GM19372 (cell line): ENCODE data around the gene LRBA.

Experiments
- ATAC-seq: cut with Tn5 transposase; IDR thresholded peaks from one replicate; pipeline ENCODE4 v1.9.1; 2021; ENCODE audit warnings: mild to moderate bottlenecking, low read depth, moderate library complexity; ENCODE audit not compliant: unreplicated experiment

Gene LRBA

GRCh38 chr4:150624055-150624454, 391.0 kb downstream of the LRBA start:
- no peak for ATAC-seq

DNA sequence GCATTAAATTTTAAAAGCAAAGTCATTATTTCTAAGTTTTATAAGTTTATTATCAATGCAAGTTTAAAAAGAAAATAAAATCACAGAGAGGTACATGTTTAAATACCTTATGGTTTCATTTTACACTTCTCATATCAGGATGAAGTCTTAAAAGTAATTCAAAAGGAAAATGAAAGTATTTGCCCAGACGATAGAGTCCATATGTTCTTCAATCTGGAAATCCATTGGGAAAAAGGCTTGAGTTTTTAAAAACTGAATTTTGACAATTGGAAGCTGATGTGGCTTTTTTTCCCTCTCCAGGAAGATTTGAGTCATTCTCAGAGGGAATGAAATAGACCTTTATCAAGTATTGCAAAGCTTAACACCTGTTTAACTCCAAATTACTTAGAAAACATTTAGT, 396.0 kb downstream of the LRBA start:
- no peak for ATAC-seq

DNA sequence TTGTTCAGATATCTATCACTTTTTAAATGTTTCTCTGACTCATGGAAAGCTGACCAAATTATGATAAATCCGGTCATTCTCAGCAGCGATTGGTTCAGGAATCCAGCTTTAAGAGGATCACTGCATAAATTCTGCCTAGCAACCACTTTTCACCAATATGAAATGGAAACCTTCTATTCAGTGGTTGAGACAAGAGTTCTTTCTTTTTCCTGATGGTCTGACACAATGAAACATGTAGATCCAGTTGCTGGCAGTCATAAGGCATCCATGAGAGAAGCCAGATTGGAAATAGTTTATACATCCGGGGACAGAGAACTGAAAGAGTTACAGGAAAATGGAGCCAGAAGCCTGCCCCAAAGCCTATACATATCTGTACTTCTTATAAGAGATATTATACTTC, 406.0 kb downstream of the LRBA start:
- ATAC-seq = no peak

DNA sequence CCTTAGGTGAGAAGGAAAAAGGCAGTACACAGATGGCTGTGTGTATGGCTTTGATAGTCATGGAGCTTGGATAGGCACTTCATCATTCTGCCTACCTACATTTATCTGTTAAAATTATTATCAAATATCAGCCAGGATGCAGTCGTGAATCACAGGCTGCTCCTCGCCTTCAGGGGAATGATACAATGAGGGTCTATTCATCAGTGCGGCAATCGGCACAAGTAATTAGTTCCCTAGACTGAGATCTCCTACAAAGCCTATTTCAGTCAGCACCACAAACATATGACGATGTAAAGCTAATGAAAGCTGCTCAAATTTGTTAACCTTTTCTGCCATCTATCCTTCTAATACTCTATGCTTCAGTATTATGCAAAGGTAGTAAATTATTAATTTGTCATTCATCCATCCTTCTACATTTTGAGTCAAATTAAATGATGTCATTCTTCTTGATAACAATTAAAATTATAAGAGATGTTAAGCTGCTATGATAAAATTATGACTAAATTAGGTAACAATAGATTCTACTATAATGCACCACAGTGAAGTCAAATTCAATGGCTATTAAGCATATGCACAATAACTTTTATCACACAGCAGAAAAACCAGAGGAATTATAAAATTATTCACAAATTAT, 414.2 kb downstream of the LRBA start:
- ATAC-seq = no peak

DNA sequence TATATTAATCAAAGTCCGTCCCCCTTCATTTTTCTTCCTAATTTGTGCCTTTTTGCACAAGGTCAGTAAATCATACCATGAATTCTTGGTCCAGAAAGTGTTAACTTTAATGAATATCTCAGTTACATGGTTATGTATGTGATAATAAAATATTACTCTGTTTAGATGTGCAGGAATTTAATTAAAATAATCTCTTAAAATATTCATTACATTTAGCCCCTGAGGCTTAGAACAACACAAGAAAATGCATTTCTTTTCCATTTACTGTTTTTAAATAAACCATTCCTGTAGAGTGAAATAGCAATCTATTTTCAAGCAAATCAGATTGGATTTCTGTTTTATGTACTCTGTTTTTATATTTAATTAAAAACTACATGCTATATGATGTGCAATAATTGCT, 415.5 kb downstream of the LRBA start:
- no peak for ATAC-seq

DNA sequence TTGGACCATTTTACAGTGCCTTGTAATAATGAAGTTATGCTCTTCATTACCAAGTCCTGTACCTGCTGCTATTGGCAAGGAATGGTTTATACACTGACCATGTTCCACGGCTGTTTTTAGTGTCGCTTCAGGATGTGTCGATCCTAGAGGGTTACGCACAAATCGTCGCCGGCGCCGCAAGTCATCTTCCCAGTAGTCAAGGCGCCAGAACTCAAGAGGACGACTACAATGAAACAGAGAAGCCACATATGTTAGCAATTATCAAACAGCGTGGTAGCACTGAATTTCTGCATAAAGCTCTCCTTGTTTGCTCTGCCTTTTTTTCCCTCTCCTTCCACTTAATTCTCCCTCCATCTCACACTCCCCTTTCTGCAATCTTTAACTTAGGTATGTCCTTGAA, 416.2 kb downstream of the LRBA start:
- no peak for ATAC-seq

DNA sequence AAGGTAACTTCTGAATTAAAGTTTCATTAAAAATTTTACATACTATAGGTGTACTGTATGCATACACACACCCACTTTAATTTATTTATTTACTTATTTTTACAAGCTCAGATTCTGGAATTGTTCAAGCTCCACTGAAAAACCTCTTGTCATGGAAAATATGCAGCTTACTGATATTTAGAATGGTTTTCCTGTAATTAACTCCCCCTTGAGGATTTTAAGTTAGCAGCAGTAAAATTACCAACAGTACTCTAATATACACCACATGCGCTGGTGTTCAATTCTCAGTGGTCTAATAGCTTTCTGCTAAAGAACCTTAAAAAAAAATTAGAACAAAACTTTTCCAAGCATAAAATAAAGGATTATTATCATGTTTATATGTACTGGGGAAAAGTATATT, 421.1 kb downstream of the LRBA start:
- no peak for ATAC-seq

DNA sequence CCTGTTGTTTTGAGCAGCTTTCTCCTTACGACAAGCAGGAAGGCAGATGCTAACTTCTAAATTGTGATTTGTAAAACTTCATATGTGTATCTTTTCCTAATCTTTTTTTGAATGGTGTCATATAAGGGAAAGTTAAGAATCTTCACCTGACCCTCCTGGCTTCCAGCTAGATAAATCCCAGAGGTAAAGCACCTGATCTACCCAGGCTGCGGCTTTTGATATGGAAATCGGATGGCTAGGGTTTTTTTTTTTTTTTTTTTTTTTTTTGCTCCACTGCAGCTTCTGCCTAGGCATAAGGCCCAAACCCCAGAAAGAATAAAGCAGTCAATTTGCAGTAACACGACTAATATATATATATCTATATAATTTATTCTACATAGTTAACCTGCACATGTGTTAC, 423.2 kb downstream of the LRBA start:
- ATAC-seq = no peak

DNA sequence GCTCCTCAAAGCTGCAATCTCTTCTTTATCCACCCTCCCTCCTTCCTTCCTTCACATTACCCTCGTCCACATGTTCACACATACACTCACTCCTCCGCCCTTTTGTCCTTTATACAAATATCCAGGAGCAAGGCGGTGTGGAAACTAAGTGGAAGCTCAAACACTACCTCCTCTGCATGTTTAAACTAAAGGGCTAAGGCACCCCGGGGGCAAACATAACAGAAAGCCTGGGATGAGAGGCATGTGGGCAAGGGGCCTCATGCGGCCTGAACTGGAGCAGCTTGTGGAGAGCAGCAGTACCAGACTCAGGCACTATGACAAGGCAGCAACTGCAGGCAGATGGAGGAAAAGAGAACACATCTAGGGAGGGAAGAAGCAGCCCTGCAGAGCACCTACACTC, 423.7 kb downstream of the LRBA start:
- no peak for ATAC-seq

DNA sequence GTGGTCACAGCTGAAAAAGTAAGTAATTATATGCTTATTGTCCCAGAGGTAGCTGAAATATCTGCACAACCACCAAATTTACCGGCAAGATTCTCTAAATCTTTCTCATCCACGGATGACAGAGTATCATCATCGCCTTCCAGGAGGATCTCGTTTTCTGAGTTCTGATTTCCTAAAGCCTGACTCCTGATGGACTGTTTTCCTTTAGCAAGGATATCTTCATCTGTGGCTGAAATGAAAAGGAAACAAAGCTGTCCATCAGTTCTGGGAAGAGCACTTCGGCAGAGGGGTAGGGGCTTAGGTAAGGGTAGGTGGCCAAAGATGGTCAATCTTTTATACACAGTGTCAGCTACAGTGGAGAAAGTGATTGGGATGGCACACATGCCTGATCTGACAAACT, 424.5 kb downstream of the LRBA start:
- ATAC-seq = no peak

DNA sequence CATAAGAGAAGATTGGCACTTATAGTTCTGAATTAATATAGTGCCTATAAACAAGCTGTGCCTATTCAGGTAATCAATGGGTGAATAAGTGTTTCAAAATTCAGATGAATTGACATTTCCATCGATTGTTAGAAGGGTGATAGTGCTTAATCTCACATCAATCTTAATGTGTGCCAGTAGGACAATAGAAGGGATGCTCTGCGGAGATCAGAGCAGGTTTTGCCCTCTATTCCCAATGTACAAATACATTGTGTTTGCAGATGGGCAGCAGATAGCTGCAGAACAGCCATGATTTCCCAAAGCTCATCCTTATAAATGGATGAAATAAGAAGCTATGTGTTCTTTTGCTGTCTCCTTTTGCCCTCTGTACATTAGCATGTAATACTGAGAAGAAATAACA, 425.9 kb downstream of the LRBA start:
- ATAC-seq = no peak

- no peak for ATAC-seq
Measured at GRCh38 chr4:150588316-150588715, 426.8 kb downstream of the LRBA start.

GRCh38 chr4:150586162-150586810, 428.8 kb downstream of the LRBA start:
- ATAC-seq = no peak

DNA sequence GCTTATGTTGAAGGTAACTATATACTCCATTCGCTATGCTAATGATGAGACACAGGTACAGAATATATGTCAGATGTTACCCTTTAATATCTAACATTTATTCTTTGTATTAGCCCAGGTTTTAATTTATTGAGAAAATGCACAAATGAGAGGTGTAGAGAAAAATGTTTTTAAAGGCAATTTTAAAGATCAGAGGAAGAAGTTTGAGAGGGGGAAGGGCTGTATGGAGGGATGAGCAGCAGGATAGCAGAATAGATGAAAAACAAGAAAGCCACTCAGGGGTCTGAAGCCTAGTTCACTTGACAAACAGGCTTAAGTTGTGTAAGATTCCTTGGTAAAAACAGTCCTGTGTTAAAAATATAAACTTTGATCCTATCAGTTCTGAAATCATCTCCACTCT, 429.5 kb downstream of the LRBA start:
- no peak for ATAC-seq

GRCh38 chr4:150584111-150584915, 430.8 kb downstream of the LRBA start:
- ATAC-seq = no peak

DNA sequence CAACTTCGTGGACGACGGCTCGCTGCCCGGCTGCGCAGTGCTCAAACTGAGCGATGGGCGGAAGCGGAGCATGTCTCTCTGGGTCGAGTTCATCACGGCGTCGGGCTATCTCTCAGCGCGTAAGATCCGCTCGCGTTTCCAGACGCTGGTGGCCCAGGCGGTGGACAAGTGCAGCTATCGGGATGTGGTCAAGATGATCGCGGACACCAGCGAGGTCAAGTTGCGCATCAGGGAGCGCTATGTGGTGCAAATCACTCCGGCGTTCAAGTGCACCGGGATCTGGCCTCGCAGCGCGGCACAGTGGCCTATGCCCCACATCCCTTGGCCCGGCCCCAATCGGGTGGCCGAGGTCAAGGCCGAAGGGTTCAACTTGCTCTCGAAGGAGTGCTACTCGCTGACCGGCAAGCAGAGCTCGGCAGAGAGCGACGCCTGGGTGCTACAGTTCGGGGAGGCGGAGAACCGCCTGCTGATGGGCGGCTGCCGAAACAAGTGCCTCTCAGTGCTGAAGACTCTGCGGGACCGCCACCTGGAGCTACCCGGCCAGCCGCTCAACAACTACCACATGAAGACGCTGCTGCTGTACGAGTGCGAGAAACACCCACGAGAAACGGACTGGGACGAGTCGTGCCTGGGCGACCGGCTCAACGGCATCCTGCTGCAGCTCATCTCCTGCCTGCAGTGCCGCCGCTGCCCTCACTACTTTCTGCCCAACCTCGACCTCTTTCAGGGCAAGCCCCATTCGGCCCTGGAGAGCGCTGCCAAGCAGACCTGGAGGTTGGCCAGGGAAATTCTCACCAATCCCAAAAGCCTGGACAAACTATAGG, 431.6 kb downstream of the LRBA start:
- ATAC-seq = no peak

DNA sequence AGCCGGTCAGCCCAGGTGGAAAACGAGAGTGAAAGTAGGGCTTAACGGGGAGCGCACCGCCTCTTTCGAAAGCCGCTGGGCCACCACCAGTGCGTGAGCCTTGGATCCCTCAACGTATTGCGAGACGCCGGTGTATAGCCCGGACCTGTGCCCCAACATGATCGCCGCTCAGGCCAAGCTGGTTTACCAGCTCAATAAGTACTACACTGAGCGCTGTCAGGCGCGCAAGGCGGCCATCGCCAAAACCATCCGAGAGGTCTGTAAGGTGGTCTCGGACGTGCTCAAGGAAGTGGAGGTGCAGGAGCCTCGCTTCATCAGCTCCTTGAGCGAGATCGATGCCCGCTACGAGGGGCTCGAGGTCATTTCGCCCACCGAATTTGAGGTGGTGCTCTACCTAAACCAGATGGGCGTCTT, 432.2 kb downstream of the LRBA start:
- ATAC-seq = no peak

GRCh38 chr4:150582146-150582872, 432.8 kb downstream of the LRBA start, which contains the start of gene MAB21L2:
Gene MAB21L2, plus strand, starts transcription at chr4:150582151. Its CDS starts 879 bp downstream, at chr4:150583030.
- ATAC-seq = no peak

GRCh38 chr4:150581641-150582051, 433.4 kb downstream of the LRBA start:
- ATAC-seq = no peak

DNA sequence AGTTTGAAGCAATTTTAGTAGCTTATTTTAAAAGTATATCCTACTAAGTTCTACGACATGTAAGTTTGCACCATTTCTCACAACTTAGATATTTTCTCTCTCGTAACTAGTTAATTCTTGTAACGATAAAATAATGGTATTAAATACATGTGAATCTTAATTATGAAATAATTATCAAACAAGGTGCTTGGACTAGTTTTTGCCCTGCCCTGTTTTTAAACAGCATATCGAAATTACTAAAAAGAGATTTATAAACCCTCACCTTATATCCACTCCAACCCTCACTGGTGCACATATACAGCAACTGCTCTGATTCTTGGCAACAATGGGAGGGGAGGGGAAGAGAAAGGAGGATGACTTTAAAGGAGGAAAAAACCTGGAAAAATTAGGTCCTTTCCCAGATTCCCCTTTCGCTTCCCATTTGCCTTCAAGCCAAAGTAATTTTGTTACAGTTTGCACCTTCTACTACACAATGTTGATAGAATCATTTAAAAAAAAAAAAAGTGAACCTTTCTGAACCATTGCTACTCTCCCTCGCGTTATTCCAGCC, 434.0 kb downstream of the LRBA start:
- ATAC-seq = no peak
